HG03097 (cell line): ENCODE results near the gene COL13A1.

ENCODE experiments used
- ATAC-seq: cut with Tn5 transposase; IDR thresholded peaks from one replicate; pipeline ENCODE4 v1.9.1; 2021; ENCODE audit not compliant: unreplicated experiment, low FRiP score

The COL13A1 gene

DNA sequence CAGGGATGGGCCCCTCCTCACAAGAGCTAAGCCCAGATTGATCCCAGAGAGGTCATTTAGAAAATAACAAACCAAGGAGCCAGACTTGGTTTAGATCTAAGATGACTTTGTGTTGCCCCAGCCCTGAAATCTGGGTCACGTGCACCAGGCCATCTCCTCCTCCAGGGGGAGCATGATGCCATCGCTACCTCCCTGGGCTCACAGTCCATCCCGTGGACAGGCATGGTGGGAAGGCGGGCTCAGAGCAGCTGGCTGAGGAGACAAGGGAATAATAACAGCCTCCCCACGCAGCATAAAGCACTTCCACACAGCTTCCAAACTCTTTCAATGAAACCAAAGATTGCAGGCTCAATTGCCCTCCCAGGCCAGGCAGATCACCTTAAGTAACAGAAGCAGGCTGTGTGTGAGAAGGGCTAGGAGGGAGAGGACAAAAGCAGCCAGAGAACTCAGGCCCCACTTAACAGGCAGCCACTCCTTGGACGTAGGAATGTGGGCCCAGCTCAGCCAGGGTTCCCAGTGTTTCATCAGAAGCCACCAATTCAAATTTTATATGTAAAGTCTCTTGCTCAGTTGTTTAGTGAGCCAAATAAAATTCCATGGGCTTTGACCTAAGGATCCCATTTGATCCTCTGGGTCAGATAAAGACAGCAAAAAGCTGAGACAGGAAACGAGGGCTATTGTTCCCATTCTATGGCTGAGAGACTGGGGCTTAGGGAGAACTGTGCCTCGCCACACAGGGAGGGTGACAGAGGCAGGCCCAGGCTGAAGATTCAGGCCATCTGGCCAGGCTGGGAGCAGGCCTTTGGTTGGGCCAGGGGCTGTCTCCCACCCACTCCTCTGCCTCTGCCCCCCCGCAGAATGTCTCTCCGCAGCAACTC lies 100.2 kb downstream of the COL13A1 start:
- ATAC-seq, result no peak

DNA sequence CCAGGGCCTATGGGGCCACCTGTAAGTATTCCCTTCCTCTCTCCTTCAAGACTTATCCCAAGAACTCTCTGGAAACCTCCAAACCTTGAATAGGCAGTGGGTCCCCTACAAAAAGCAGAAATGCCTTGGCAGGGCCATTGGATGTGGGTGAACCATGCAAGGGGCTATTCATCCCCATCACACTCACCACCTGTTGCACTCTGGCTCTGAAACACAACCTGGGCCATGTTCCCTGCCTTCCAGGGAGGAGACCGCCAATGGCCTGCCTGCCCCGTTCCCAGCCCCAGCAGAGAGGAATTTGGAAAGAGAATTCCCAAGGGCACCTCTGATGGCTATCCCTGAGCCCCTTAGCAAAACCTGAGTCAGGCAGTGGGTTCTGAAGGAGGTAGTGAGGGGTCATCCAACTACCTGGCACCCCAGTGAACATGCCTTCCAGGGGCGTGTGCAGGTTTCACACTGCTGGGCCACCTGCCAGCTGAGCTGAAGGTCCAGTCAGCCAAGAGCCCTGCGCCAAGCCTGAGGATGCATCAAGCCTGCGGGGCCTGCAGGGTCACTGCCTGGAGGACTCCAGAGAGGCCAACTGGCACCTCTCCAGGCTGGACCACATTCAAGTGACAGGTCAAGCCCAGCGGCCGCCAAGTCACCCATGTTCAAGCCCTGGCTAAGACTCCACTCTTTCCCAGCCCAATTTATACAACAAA lies 101.3 kb downstream of the COL13A1 start:
- ATAC-seq, result no peak

DNA sequence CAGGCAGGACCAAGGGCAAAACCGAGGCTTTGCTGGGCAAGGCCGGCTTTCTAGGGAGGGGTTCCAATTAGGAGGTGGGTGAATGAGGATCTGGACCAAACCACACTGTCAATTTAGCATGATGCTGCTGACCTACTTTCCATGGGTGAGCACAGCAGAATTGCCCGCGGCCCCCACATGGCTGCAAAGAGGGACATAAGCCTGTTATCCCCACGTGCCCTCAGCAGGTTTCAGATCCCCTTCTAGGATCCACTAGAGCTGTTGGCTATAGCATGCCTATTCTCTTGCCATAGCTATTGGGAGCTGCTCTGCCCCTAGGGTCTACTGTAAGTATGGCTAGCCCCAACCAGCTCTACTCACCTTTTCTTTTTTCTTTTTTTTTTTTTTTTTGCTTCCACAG lies 102.8 kb downstream of the COL13A1 start:
- ATAC-seq, result no peak

DNA sequence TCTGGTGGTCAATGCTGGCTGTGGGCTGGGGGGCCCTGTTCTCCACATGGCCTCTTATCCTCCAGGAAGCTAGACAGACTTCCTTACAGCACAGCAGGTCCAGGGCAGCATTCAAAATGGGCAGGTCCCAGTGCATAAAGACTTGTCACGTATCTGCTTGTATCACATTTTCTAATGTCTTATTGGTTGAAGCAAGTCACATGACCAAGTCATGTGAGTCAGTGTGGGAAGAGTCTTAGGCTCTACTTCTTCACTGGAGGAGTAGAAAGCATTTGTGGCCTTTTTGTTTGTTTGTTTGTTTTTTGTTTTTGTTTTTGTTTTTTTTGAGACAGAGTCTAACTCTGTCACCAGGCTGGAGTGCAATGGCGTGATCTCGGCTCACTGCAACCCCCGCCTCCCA lies 104.7 kb downstream of the COL13A1 start:
- no peak for ATAC-seq

DNA sequence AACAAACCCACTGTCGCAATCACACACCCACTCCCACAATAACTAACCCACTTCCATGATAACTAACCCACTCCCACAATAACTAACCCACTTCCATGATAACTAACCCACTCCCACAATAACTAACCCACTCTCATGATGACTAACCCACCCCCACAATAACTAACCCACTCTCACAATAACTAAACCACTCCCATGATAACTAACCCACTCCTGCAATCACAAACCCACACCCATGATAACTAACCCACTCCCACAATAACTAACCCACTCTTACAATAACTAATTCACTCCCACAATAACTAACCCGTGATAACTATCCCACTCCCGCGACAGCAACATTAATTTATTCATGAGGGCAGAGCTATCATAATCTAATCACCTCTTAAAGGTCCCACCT lies 105.8 kb downstream of the COL13A1 start:
- no peak for ATAC-seq

DNA sequence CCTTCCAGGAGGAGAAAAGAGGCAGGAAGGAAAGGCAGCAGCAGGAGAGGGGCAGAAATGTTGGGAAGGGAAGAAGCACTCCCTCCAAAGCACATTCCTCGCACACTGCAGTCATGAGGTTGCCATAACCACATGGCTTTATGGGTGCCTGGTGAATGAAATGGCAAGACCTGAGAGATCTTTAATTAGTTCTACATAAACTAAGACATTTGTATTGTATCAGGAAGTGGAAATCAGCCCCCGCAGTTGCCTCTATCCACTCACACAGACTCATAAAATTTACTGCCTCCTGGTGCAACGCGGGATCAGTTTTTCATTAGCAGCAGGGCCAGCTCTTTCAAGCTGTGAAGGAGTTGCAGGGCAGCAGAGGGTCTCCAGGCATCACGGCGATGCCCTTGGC lies 106.4 kb downstream of the COL13A1 start:
- ATAC-seq, result no peak

DNA sequence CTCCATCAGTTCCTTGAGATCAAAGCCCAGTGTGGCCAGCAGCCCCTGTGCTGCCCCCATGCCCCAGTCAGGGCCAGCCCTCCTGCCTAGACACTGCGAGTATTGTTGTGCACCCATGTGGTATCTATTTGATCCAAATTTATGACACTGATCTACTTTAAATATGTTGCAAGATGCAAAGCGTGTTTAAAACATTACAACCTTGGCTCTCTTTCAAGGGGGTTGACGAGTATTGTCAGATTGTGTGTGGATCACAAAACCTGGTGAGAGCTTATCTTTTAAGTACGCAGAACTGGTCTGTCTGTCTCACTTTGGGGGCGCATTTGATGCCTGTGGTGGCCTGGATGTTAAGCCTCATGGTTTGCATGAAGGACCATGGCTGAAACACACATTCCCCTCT lies 108.9 kb downstream of the COL13A1 start:
- ATAC-seq, result no peak

DNA sequence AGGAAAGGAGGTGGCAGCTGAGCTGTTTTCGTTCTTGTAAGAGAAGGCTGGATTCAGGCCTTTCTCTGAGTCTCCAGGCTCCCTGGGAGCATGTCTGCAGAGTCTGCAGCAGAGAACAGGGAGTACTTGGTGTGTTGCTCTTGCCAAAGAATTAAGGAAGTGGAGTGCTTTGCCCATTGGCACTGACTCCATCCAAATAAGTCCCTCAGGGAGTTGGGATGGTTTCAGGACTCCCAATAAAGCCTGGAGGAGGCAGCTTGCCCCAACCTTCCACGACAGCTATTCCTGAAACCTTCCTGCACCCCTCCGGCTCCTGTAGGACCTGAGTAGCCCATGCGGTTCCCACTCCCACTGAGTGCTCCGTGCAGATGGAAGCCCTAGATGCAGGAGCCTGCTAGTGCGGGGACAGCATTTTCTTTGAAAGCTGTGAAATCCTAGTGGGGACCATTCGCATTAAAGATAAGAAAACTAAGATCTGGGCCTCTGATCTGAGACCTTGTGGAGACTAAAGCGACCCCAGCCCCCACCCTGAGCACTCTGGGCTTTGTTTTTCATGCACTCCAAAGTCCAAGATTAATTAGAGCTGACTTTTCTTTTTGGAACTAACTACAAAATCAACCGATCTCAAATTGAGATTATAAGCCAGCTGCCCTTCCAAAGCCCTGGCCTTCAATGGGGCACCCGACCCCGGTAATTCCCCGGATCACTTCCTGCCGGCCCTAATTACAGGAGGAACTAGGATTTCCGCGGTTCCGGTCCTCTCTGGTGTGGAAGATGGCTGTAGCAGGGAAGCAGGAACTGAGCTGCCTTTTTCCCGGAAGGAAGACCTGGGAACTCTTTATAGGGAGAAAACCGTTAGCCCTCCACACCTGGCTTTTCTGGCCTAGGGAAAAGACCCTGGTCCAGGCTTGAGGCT lies 110.2 kb downstream of the COL13A1 start:
- ATAC-seq, result no peak

DNA sequence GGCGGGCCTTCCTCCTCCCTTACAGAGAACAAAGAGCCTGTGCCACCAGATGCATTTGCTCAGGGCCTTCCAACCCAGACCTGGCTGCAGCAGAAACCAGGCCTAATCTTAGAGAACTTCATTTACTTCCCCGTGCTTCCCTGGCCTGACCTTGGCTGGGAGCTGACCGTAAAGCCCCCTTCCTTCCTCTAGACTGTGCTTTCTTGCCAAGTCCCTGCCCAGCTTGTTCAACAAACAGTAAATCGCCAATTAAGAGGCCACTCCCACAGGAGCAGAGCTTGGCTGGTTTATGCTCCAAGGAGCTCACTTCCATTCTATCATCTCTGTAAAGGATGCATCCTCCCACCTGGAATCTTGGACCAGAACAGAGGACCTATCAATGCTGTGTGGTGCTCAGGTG lies 110.9 kb downstream of the COL13A1 start:
- no peak for ATAC-seq

DNA sequence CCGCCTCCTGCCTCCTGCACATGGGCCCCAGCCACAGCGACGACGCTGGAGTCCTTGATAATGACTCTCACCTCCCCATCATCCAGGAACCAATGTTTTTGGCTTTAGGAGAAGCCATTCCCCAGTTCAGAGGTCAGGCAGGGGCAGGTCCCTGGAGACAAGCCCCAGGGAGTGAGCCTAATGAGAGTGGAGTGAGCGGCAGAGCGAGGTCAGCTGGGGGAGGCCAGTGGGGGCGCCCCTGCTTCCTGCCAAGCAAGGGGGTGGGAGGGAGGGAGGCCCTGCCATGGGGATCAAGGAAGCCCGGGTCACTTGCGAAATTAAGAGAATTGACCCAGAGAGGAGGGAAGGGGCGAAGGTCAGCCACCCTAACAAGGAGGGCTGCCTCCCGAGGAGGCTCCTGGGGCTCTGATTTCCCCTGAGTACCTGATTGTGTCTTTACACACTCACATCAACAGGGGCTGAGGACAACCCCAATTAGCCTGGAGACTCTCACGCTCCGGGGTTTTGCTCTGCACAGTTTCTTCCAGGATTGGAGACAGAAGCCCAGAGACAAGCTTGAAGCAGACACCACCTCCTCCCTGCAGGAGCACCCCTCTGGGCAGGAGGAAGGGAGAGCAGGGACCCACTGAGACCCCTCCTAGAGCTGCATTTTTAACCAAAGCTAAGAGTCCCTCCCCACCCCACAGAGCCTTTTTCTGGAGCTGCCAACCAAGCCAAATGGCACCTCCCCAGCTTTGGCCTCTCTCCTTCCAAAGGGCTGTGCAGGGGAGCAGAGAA lies 112.1 kb downstream of the COL13A1 start:
- no peak for ATAC-seq

DNA sequence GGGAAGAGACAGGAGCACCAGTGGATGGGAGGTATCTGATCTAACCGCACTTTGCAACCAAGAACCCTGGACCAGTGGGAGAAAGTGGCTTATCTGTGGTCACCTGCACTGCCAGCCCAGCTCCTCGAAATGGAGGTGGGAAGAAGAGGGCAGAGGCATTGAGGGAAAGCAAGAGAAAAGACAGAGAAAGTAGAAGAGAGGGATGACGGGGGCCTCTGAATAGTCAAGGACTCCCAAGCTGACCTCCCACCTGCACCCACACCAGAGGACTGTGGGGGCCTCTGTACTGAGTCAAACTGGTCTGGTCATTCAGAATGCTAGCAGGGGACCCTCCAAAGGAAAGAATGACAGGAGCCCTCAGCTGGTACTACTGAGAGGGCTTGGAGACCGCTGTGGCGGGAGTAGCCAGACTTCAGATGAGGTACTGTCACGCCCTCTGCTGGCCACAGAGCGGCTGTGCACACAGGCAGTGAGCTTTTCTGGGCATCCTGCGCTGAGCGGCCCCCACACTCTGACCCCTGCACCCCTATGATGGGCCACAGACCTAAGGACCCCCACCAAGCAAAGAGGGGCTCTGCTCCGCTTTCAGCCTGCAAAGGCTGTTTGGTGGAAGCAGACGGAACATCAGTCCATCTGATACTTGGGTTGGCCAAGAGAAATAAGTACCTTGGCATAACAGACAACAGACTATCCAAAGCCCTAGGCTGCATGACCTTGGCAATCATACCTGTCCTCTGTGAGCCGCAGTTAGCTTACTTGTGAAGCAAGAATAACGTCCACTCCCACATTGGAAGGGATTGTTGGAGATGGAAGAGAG lies 112.9 kb downstream of the COL13A1 start:
- ATAC-seq, result no peak

DNA sequence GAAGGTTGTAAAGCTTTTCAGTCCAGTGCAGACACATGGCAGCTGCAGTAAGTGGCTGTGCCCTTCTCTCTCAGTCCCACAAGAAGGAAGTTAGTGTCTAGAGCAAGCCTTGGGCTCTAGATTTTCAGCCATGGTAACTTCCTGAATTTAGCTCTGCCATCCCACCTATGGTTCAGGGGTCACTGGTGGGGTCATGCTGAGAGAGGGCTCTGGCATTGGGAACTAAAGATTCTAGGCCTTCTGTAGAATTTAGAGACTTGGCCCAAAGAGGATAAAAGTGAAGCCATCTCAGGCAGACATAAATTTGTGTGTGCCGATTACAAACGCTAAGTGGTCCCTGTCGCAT lies 113.5 kb downstream of the COL13A1 start:
- ATAC-seq, result no peak

DNA sequence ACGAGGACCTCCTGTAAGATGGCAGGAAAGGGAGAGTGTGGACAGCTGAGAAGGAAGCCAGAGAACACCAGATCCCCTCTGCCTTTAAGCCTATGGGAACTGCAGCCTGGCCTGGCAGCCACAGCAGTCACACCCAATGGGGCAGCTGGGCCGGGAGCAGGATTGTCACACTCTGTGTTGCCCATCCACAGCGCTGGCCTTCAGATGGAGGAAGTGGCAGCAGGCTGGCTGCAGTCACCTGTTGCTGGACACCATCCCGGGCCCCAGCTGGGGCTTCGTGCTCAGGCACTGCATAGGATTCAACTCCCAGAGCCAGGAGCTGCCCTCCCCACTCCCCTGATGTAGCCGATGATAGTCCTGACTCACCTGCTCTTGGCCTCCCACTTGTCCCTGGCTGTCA lies 114.4 kb downstream of the COL13A1 start:
- ATAC-seq, result no peak

DNA sequence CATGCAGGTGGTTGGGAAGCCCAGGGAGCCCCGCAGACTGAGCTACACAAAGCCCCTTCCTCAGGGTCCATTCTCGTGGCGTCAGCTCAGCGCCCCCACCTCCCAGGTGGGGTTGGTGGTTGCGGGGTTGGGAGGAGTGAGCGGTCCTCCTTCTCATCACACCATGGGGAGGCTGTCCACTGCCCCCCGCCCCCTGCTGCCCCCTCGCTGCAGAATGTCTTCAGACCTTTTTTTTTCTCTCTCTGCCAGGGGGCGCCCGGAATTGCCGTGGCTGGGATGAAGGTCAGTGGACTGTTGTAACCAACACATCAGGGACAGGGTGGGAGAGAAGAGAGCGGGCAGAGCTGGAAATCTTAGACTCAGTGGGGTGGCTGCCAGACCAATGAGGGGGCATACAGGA lies 116.3 kb downstream of the COL13A1 start:
- no peak for ATAC-seq

DNA sequence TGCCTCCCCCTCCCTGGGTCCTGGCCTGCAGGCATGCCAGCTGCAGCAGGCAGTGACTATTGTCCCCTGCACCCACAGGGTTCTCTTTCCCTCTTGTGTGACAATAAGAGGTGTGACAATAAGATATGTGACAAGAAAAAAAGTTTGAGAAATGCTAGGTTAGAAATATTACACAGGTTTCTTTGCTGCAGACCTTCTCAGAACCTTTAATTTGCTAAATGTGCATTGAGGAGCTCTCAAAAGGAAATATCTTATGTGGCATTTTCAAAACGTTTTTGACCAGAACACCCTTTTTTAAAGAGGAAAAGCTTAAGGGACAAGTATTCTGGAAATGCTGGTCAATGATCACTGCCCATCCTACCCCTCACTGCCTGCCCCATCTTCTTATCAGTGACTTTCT lies 117.5 kb downstream of the COL13A1 start:
- ATAC-seq, result no peak

DNA sequence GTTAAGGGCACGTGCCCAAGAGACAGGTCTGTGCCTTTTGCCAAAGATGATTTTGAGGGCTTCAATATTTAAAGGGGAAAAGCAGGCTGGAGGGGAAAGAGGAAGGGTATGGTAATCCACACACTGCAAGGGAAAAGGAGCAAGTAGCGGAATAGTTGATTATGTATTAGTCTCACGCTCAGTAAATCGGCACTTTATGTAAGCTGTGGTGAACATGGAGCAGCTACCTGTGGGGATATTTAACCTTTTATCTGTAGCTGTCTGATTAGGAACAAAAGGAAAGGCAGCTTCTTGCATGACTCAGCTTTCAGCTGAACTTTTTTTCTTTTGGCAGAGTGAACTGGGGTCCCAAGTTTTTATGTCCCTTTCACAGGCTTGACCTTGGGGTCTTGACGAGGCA lies 123.4 kb downstream of the COL13A1 start:
- ATAC-seq, result no peak

DNA sequence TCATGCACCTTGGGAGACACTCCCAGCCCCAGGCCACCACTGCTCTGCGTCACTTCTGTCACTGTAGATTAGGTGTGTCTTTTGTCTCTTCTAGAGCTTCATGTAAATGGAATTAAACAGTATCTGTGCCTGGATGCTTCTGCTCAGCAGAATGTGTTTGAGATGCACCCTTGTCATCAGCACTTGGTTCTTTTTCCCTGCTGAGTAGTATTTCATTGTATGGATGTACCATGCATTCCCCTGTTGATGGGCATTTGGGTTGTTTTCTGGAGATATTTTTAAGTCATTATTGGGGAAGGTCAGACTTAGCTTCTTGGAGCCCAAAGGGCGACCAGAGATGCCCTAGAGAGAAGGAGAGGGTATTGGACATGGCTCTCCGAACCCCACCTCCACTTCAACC lies 126.6 kb downstream of the COL13A1 start:
- no peak for ATAC-seq

DNA sequence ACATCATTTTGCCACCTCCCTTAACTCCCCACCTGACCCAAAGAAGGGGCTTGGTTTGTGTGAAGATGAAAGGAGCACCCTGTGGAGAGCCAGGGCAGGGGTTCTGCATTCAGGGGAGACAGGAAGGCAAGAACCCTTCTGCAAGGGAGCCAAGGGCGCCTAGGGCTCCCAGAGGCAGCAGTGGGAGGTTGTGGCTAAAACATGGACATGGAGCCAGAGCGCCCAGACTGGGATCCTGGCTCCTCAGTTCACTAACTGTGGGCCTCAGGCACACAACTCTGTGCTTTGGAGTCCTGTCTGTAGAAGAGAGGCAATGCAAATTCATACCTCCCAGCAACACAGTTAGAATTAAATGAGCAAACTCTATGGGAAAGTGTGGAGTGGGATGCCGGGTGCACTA lies 127.9 kb downstream of the COL13A1 start:
- ATAC-seq, result no peak

DNA sequence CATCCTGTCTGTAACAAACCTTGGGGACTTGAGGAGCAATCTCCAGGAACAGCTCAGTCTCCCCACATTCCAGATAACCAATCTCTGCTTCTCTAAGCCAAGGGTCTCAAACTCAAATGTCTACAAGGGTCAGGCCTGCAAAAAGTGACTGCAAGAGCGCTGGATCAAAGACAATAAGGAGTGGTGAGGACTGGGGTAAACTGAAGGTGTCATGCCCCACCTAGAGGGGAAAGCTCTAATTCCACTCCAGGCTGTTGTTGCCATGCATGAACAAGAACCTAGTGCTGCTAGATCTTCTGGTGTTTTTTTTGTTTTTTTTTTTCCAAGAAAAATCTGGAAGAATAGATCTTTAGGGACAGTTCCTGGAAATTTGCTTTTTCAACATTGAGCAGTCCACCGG lies 133.1 kb downstream of the COL13A1 start:
- ATAC-seq, result no peak

DNA sequence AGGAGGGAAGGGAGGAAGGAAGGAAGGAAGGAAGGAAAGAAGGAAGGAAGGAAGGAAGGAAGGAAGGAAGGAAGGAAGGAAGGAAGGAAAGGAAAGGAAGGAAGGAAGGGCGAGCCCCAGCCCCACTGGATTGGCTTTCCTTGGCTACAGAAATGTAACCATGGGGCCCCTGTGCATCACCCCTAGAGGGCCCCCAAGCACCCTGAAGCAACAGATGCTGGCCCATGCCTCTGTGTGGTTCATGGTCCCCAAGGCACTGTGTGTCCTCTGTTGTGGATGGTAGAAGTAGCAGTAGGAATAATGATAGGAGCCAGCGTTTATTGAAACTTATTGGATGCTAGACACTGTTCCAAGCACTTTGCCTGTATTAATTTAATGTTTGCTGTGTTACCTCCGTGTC lies 134.4 kb downstream of the COL13A1 start:
- no peak for ATAC-seq
